HL-60/S4 treated with retinoic acid at 250 ng/mL for 4 days and 3 days (cell line): ENCODE results near the gene ADGRE2.
"Not testable (repeated sequence)": the region's sequence is repeated elsewhere in the genome, so short reads cannot be mapped to it uniquely, and the experiment has no call there.

Experiments
- in situ Hi-C: fragments of 300-500 bp; cut with MboI; formaldehyde crosslinking; loops from 2 replicates; pipeline ENCODE4 v1.7.0; 2022; ENCODE audit warnings: low sequenced_read_pairs

The ADGRE2 gene

DNA sequence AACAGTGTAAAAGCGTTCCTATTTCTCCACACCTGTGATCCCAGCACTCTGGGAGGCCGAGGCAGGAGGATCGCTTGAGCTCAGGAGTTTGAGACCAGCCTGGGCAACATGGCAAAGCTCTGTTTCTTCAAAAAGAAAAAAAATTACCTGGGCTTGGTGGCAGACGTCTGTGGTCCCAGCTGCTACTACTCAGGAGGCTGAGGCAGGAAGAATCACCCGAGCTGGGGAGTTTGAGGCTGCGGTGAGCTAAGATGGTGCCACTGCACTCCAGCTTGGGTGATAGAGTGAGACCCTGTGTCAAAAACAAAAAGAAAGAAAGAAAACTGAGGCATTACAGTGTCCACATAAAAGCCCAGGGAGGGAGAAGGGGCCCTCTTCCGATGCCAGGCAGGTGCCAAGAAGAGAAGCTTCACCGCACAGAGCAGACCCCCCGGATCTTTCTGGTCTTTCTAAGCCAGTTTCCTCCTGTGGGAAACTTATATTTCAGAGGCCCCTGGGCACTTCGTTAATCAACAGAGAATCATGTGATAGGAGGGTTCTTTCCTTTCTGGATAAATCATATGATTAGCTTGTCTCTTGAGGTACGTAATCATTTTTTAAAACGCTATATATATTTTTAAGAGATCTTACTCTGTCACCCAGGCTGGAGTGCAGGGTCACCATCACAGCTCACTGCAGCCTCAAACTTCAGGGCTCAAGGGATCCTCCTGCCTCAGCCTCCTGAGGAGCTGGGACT, at the start of gene ADGRE2:
Gene ADGRE2, minus strand, starts transcription at position 451 of the 736 bp plus-strand sequence. CDS start 1,804 bp downstream, outside the sequence.
- in situ Hi-C loops = not testable (repeated sequence)

DNA sequence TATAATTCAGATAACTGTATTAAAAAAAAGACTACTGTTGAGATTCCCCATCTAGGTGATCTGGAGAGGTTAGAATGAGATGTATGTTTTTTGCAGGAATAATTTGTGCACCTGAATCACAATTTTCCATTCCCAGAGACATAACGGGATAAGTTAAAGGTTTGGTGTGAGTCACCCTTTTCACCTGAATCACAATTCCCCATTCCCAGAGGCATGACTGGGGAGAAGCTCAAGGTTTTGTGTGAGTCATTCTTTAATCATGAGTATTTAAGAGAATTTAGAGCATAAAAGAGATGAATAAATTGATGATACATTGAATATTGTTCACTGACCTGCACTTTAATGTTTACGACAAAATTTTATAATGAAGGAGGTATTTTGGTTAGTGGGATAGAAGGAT, 47.6 kb upstream of the ADGRE2 start:
- in situ Hi-C loops = no loop called here

DNA sequence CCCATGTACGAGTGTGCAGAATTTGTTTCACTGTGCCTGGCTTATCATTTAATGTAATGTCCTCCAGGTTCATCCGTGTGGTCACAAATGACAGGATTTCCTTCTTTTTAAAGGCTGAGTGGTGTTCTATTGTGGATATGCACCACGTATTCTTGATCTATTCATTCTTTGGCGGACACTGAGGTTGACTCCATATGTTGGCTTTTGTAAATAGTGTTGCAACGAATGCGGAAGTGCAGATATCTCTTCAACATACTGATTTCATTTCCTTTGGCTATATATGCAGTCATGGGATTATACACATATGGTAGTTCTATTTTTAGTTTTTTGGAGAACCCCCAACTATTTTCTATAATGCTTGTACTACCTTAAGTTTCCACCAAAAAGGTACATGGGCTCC, 43.6 kb upstream of the ADGRE2 start:
- in situ Hi-C loops = no loop called here

- in situ Hi-C loops = no loop called here
These were observed 40.2 kb upstream of the ADGRE2 start for GRCh38 chr19:14818588-14818987.

DNA sequence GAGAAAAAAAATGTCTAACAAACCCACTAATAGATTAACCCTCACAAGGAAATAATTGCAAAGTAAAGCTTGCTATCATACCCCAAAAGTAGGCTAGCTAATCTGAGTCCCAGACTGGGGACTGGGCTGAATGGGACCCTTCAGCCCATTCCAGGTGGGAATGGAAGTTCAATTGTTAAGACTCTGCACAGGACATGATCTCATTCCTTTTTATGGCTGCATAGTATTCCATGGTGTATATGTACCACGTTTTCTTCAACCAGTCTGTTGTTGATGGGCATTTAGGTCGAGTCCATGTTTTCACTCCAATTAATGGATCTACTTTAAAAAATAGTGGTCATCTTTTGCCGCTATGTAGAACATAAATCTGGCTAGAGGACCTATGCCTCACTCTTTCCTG, 38.7 kb upstream of the ADGRE2 start:
- in situ Hi-C loops = no loop called here

- in situ Hi-C loops = no loop called here
These were observed 36.8 kb upstream of the ADGRE2 start for GRCh38 chr19:14814982-14815652.

- in situ Hi-C loops = no loop called here
These were observed 31.1 kb upstream of the ADGRE2 start for GRCh38 chr19:14809272-14810057.

DNA sequence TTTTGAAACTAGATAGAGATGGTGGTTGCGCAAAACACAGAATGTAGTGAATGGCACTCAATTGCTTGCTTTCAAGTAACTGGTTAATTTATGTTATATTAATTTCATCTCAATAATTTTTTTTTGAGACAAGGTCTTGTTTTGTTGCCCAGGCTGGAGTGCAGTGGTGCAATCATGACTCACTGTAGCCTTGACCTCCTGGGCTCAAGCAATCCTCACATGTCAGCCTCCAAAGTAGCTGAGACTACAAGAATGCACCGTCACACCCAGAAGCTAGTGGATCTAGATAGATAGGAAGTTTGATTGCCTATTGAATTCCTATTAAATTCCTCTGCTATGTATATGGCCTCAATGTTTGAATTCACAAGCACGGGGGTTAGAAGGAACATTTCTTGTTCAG, 26.4 kb upstream of the ADGRE2 start:
- in situ Hi-C loops = no loop called here

DNA sequence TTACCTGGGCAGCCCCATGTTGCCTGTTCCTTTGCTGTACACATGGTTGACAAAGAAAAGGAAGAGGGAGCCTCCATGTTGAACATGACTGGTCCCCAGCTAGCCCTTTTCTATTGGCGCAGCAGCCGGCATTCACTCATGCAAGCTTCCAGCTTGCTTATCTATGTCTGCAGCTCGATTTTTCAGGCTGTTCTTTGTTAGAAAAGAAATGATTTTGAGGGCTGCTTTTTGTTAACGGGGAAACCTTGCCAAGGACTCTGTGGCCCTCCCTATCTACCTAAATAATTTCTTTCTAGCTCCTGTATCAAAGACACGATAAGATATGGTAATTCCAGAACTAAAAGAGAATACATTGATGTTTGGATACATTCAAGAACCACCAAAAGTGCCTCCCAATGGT, 20.4 kb upstream of the ADGRE2 start:
- in situ Hi-C loops = no loop called here

DNA sequence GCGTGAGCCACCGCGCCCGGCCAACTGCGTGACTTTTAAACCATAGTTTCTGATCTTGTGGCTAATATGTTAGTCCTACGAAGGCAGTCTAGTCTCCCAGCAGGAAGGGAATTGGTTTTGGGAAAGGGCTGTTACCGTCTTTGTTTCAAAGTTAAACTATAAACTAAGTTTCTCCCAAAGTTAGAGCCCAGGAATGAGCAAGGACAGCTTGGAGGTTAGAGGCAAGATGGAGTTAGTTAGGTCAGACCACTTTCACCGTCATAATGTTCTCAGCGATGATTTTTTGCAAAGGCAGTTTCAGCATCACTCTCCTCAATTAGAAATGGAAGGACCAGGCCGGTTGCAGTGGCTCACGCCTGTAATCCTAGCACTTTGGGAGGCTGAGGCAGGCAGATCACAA, 17.7 kb upstream of the ADGRE2 start:
- in situ Hi-C loops = no loop called here

DNA sequence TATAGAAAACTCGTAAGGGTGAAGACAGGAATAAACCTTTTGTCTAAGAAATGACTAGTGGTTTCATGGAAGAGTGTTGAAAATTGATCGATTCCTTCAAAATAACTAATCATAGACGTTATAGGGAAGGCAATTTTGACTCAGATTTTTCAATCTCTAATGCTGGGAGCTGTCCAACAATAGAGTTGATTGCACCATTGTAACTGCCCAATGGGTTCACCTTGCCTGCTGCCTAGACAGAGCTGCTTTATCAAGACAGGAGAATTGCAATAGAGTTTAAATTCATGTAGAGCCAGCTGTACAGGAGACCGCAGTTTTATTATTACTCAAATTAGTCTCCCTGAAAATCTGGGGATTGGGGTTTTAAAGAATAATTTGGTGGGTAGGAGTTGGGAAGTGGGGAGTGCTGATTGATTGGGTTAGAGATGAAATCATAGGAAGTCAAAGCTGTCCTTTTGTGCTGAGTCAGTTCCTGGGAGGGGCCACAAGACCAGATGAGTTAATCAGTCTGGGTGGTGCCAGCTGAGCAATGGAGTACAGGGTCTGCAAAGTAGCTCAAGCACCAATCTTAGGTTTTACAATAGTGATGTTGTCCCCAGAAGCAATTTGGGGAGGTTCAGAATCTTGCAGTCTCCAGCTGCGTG, 16.8 kb upstream of the ADGRE2 start:
- in situ Hi-C loops = no loop called here

DNA sequence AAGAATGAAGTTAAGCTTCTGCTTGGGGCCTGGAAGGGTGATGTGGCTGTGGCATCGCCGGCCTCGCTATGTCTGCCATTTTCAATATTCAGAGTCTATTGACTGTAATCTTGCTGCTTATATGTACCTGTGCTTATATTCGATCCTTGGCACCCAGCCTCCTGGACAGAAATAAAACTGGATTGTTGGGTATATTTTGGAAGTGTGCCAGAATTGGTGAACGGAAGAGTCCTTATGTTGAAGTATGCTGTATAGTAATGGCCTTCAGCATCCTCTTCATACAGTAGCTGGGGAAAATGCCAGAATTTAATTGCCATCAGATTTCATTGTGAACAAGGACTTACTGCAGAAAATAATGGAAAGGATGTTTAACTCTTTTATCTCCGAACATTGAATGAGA, 13.9 kb upstream of the ADGRE2 start:
- in situ Hi-C loops = not testable (repeated sequence)

- in situ Hi-C loops = no loop called here
These were observed 8.1 kb upstream of the ADGRE2 start for GRCh38 chr19:14786421-14786851.

- in situ Hi-C loops = not testable (repeated sequence)
These were observed 6.9 kb upstream of the ADGRE2 start for GRCh38 chr19:14785102-14785793.

- in situ Hi-C loops = not testable (repeated sequence)
These were observed 6.4 kb upstream of the ADGRE2 start for GRCh38 chr19:14784730-14785101.

DNA sequence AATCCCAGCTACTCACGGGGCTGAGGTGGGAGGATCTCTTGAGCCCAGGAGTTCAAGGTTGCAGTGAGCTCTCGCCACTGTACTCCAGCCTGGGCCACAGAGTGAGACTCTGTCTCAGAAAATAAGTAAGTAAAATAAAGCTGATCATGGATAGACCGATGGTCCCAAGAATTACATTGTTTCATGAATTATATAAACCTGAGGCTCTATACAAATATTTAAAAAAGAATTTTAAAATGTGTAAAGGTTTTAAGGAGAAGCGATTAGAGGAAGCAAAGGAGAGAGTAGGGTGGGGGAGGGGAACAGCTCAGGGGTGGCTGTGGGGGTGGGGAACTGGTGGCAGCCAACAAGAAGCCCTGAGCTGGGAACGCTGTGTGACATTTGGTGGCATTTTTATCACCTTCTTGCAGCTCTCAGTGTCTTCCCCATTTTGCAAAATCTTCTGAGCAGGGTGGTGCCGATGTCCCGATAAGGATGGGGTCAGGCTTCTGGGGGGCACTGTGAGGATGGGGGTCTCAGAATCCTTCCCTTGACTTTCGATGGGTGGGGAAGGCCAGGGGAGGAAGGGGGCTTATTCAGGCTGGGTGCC, 5.1 kb upstream of the ADGRE2 start:
- in situ Hi-C loops = not testable (repeated sequence)

- in situ Hi-C loops = no loop called here
These were observed 4.5 kb upstream of the ADGRE2 start for GRCh38 chr19:14782626-14783409.

GRCh38 chr19:14781713-14782536, 3.6 kb upstream of the ADGRE2 start:
- in situ Hi-C loops = not testable (repeated sequence)
